Activated T-cell treated with anti-CD3 and anti-CD28 coated beads for 1 hour (primary cell): ENCODE measurements around the gene COBLL1.

Experiments
- DNase-seq: peaks from one replicate; pipeline ENCODE4 v3.0.0-alpha.2; 2020; ENCODE audit warnings: low read depth

The COBLL1 gene

GRCh38 chr2:164816900-164817299 is 24.7 kb downstream of the COBLL1 start:
- DNase-seq, result no peak

GRCh38 chr2:164816046-164816445 is 25.6 kb downstream of the COBLL1 start:
- no peak for DNase-seq

GRCh38 chr2:164815071-164815793 is 26.4 kb downstream of the COBLL1 start:
- no peak for DNase-seq

- DNase-seq, result no peak
Observed at GRCh38 chr2:164813535-164813934, 28.1 kb downstream of the COBLL1 start.

- no peak for DNase-seq
Observed at GRCh38 chr2:164812378-164812777, 29.2 kb downstream of the COBLL1 start.

GRCh38 chr2:164811819-164812218 is 29.8 kb downstream of the COBLL1 start:
- no peak for DNase-seq

GRCh38 chr2:164810843-164811242 is 30.8 kb downstream of the COBLL1 start:
- no peak for DNase-seq

GRCh38 chr2:164808776-164809175 is 32.8 kb downstream of the COBLL1 start:
- no peak for DNase-seq

- no peak for DNase-seq
Observed at GRCh38 chr2:164803776-164804466, 37.7 kb downstream of the COBLL1 start.

- no peak for DNase-seq
Observed at GRCh38 chr2:164802095-164802707, 39.4 kb downstream of the COBLL1 start.

GRCh38 chr2:164800572-164800971 is 41.1 kb downstream of the COBLL1 start:
- no peak for DNase-seq

- DNase-seq, result no peak
Observed at GRCh38 chr2:164797627-164798026, 44.0 kb downstream of the COBLL1 start.

- no peak for DNase-seq
Observed at GRCh38 chr2:164796999-164797398, 44.6 kb downstream of the COBLL1 start.

- no peak for DNase-seq
Observed at GRCh38 chr2:164794432-164795231, 47.0 kb downstream of the COBLL1 start.

- no peak for DNase-seq
Observed at GRCh38 chr2:164794016-164794415, 47.6 kb downstream of the COBLL1 start.

GRCh38 chr2:164793529-164793928 is 48.1 kb downstream of the COBLL1 start:
- no peak for DNase-seq

GRCh38 chr2:164792316-164793170 is 49.1 kb downstream of the COBLL1 start:
- no peak for DNase-seq

- DNase-seq, result no peak
Observed at GRCh38 chr2:164789968-164790367, 51.7 kb downstream of the COBLL1 start.

- no peak for DNase-seq
Observed at GRCh38 chr2:164786787-164787186, 54.8 kb downstream of the COBLL1 start.

- no peak for DNase-seq
Observed at GRCh38 chr2:164785457-164785856, 56.2 kb downstream of the COBLL1 start.

GRCh38 chr2:164784376-164784775 is 57.2 kb downstream of the COBLL1 start:
- no peak for DNase-seq
